HepG2 (cell line): ENCODE measurements around the gene PRRT2. TPM values are rescaled to one million over a fixed set of nuclear protein-coding genes. Genes with fewer than 3 reads are reported as not detected.

Experiments used
- ARID3A ChIP-seq: IDR thresholded peaks from 2 replicates; pipeline ENCODE4 v1.6.1; 2012; ENCODE audit warnings: low read depth, low read length, improper control_type of control experiment
- CENPBD1 ChIP-seq: sonication (generic); formaldehyde crosslinking; IDR thresholded peaks from 2 replicates; pipeline ENCODE4 v1.8.0; 2022; ENCODE audit warnings: missing genetic modification reagents, low read depth, mild to moderate bottlenecking, borderline replicate concordance
- CHCHD3 ChIP-seq: sonication (generic); formaldehyde crosslinking; IDR thresholded peaks from 2 replicates; pipeline ENCODE4 v1.8.0; 2022; ENCODE audit warnings: mild to moderate bottlenecking, missing genetic modification reagents, moderate library complexity
- KDM5A ChIP-seq: fragments of 200-600 bp; sonication (generic); IDR thresholded peaks from 2 replicates; pipeline ENCODE4 v1.7.0; 2018; ENCODE audit warnings: antibody characterized with exemption, mild to moderate bottlenecking, low read length, borderline replicate concordance
- KLF6 ChIP-seq: IDR thresholded peaks from 2 replicates; pipeline ENCODE4 v1.8.0; 2016; ENCODE audit warnings: missing biosample characterization, missing genetic modification reagents
- MIER2 ChIP-seq: IDR thresholded peaks from 2 replicates; pipeline ENCODE4 v1.6.1; 2016; ENCODE audit warnings: missing biosample characterization, missing genetic modification reagents
- POLR2G ChIP-seq: fragments of 200-400 bp; formaldehyde crosslinking; IDR thresholded peaks from 2 replicates; pipeline ENCODE4 v1.6.1; 2018; ENCODE audit warnings: mild to moderate bottlenecking, low read depth, low read length, moderate library complexity
- SP4 ChIP-seq: sonication (generic); formaldehyde crosslinking; IDR thresholded peaks from 2 replicates; pipeline ENCODE4 v1.8.1; 2023; ENCODE audit warnings: mild to moderate bottlenecking, missing genetic modification reagents
- SRY ChIP-seq: sonication (generic); formaldehyde crosslinking; IDR thresholded peaks from 2 replicates; pipeline ENCODE4 v1.8.0; 2022; ENCODE audit warnings: mild to moderate bottlenecking, missing genetic modification reagents
- TERF1 ChIP-seq: sonication (generic); formaldehyde crosslinking; IDR thresholded peaks from 2 replicates; pipeline ENCODE4 v1.8.0; 2022; ENCODE audit warnings: mild to moderate bottlenecking, missing genetic modification reagents, moderate library complexity
- ZBTB44 ChIP-seq: sonication (generic); formaldehyde crosslinking; IDR thresholded peaks from 2 replicates; pipeline ENCODE4 v1.4.0; 2020; ENCODE audit warnings: missing genetic modification reagents
- ZHX2 ChIP-seq, 2 experiments: sonication (generic) in 1 of 2; formaldehyde crosslinking in 1 of 2; IDR thresholded peaks; 2 replicates each; pipeline versions ENCODE4 v1.6.1 to v1.9.0; 2014 to 2022; ENCODE audit warnings: antibody characterized with exemption in 1 of 2, borderline replicate concordance in 1 of 2, inconsistent platforms in 1 of 2, low read depth in 1 of 2, missing genetic modification reagents in 1 of 2
- ZNF580 ChIP-seq: IDR thresholded peaks from 2 replicates; pipeline ENCODE4 v1.6.1; 2016; ENCODE audit warnings: low read depth, borderline replicate concordance
- ZNF841 ChIP-seq: sonication (generic); formaldehyde crosslinking; IDR thresholded peaks from 2 replicates; pipeline ENCODE4 v1.8.1; 2023; ENCODE audit warnings: missing genetic modification reagents, borderline replicate concordance
- ZSCAN31 ChIP-seq: sonication (generic); formaldehyde crosslinking; IDR thresholded peaks from 2 replicates; pipeline ENCODE4 v1.5.0; 2020; ENCODE audit warnings: low read depth, mild to moderate bottlenecking, missing genetic modification reagents
- polyA plus RNA-seq, 8 experiments: library from polyadenylated mRNA; depleted of rRNA in 3 of 8; stranded (reverse) in 7 of 8; unstranded in 1 of 8; fragments of >200 nt; fragmentation: Illumina TruSeq in 4 of 8; extraction: Trizol in 4 of 8; gene quantifications; 2 replicates each; pipeline versions ENCODE4 v1.2.1 to v1.2.3, GENCODE V29; 2011 to 2016; ENCODE audit warnings: low read depth in 4 of 8, missing spikeins in 1 of 8, mixed read lengths in 1 of 8; ENCODE audit not compliant: insufficient read depth in 1 of 8
- total RNA-seq, 5 experiments: library from RNA; depleted of rRNA; stranded (reverse); fragments of >200 nt; fragmentation: Illumina TruSeq; extraction: Trizol; gene quantifications; 2 replicates each; pipeline ENCODE4 v1.2.3, GENCODE V29; 2016; ENCODE audit warnings: low read depth in 1 of 5

PRRT2 gene
- total and polyA plus RNA-seq, 2 of the 13 experiments (the other 11 are each of a cell fraction or from before 2014, with no cell fraction given), result 0.51 to 1.1 TPM

GRCh38 chr16:29805232-29806098 lies 6.5 kb upstream of the PRRT2 start (continued):
- TF ChIP-seq CENPBD1 (no peak; the same call in 1 of the 2 replicates), ZBTB44 (CRISPR knock-in tag) (no peak; the same call in 1 of the 2 replicates), POLR2G (peak; percentile 96), ZNF580 (CRISPR knock-in tag) (peak; percentile 98), CHCHD3 (CRISPR knock-in tag) (0 out of 2 replicates have a peak, but pooled peaks have one; percentile 55), MIER2 (CRISPR knock-in tag) (peak; percentile 61; the same call in 1 of the 2 replicates), ARID3A (no peak), KLF6 (CRISPR knock-in tag) (peak; percentile 99), ZHX2 (IDR thresholded peaks at IDR 0.05; ENCODE audit: low read depth) (peak; percentile 29; the same call in 1 of the 2 replicates), ZHX2 (CRISPR knock-in tag; IDR thresholded peaks at IDR 0.05; ENCODE audit: borderline replicate concordance) (peak; percentile 87; the same call in 1 of the 2 replicates), SRY (peak; percentile 63; the same call in 1 of the 2 replicates), ZNF841 (CRISPR knock-in tag) (peak; percentile 82; the same call in 1 of the 2 replicates), ZSCAN31 (peak; percentile 95), SP4 (peak; percentile 90), TERF1 (no peak), KDM5A (peak; percentile 97)
